Natural killer cell (primary cell): ENCODE measurements around the gene CDC42SE1. TPM values are rescaled to one million over a fixed set of nuclear protein-coding genes. Genes with fewer than 3 reads are reported as not detected.

ENCODE experiments used
- ATAC-seq, 3 donors: fragments of 150-1000 bp in 2 of 3; fragments of 200-7000 bp in 1 of 3; cut with Tn5 transposase; 1 replicate in 1 of 3; 2 replicates in 2 of 3; pipeline ENCODE4 v1.10.0; 2021; ENCODE audit warnings: mild to moderate bottlenecking in 2 of 3, moderate library complexity in 2 of 3
- DNase-seq, 2 donors: peaks; one replicate each; pipeline versions ENCODE4 v3.0.0 to v3.0.0-alpha.2; 2013 to 2021; ENCODE audit warnings: mixed read lengths in 1 of 2
- H3K27ac ChIP-seq: one replicate; pipeline ENCODE4 v1.5.1; 2013; ENCODE audit warnings: mild to moderate bottlenecking, low read length
- H3K27me3 ChIP-seq: one replicate; pipeline ENCODE4 v1.6.1; 2013; ENCODE audit warnings: low read length; ENCODE audit not compliant: control insufficient read depth, insufficient read depth
- H3K36me3 ChIP-seq: one replicate; pipeline ENCODE4 v1.6.1; 2013; ENCODE audit warnings: low read length; ENCODE audit not compliant: control insufficient read depth, insufficient read depth
- H3K4me1 ChIP-seq: one replicate; pipeline ENCODE4 v1.6.1; 2013; ENCODE audit warnings: low read length; ENCODE audit not compliant: control insufficient read depth, insufficient read depth
- H3K4me3 ChIP-seq: one replicate; pipeline ENCODE4 v1.5.1; 2013; ENCODE audit warnings: low read length
- H3K9me3 ChIP-seq: one replicate; pipeline ENCODE4 v1.6.1; 2013; ENCODE audit warnings: low read length; ENCODE audit not compliant: control insufficient read depth, insufficient read depth
- H3K27ac Mint-ChIP-seq, 2 donors: one replicate each; pipeline ENCODE4 v1.8.0; 2022; ENCODE audit warnings: mild to moderate bottlenecking in 2 of 2, mixed read lengths in 2 of 2, moderate library complexity in 1 of 2
- H3K27me3 Mint-ChIP-seq, 2 donors: one replicate each; pipeline ENCODE4 v1.8.0; 2022; ENCODE audit warnings: low read depth in 2 of 2, mixed read lengths in 2 of 2
- H3K36me3 Mint-ChIP-seq: one replicate; pipeline ENCODE4 v1.8.0; 2022; ENCODE audit warnings: mixed read lengths
- H3K4me1 Mint-ChIP-seq, 2 donors: one replicate each; pipeline ENCODE4 v1.8.0; 2022; ENCODE audit warnings: mixed read lengths in 2 of 2
- H3K4me3 Mint-ChIP-seq: one replicate; pipeline ENCODE4 v1.8.0; 2022; ENCODE audit warnings: mild to moderate bottlenecking, moderate library complexity, mixed read lengths
- H3K9me3 Mint-ChIP-seq, 2 donors: one replicate each; pipeline ENCODE4 v1.8.0; 2022; ENCODE audit warnings: mixed read lengths in 2 of 2
- WGBS: methylation state at CpG from one replicate; pipeline ENCODE4 v1.1.7; 2013; ENCODE audit warnings: missing lambda C conversion rate; ENCODE audit not compliant: insufficient coverage; 5-methylcytosine and 5-hydroxymethylcytosine counted together
- intact Hi-C: fragments of 100-400 bp; cut with micrococcal nuclease; formaldehyde crosslinking; loops from one replicate; pipeline ENCODE4 v1.14.2; 2022
- total RNA-seq, 4 donors: library from RNA; stranded (reverse); fragments of 120-200 nt in 1 of 4; gene quantifications; one replicate each; pipeline versions ENCODE4 v1.2.3 to v1.2.4, GENCODE V29; 2013 to 2022
- TF ChIP-seq, protein P1 (sequence below): fragments of 200-600 bp; IDR thresholded peaks from one replicate; pipeline ENCODE4 v1.8.0; 2022; ENCODE audit warnings: antibody characterized with exemption

The CDC42SE1 gene
- total RNA-seq, 3 donors from 2014 or later (not counting 1 experiment from before 2014, with no cell fraction given) = 555 to 792 (median 752) TPM

DNA sequence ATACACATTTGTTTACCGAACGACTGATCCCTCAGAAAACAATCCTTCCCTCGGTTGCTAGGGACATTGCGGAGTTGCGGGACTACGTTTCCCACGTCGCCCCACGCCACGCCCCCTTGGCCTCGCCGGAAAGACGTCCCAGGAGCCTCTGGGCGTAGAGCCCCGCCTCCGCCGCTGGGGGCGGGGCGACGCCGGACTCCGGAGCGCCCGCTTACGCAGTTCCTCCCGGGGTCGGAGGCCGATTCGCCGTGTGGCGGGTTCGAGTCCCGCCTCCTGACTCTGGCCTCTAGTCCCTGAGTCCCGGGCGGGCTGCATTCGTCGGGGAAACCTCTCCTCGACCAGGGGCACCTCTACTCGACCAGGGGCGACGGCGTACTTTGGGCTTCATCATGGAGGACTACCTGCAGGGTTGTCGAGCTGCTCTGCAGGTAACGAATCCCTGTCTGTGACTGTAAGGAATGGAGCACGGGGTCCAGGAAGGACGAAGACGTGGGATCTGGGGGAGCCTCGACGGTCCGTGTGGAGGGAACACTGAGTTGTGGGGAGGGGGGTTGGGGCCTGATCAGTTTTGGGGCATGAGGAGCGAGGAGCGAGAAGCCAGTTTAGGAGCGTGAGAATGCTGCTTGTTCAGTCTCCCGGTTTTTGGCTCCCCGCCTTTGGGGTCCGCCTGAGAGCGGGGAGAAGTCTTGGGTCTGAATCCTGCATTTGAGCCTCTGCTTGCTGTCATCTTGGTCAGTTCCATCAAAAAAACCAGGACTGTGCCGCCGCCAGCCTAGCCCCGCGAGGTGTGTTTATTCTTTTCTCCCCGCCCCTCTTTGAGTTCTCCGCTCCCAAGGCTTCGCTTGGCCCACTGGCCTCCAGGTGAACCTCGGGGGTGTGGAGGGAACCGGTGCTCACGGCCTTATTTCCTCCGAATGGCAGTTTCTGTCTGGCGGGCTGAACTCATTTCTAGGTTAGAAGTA is 50.9 kb downstream of the CDC42SE1 start, which contains the start of gene PRUNE1:
PRUNE1 (plus strand) TSS at position 206 of the 962 bp plus-strand sequence; CDS start at position 390, 184 bp downstream.
- H3K4me1 ChIP-seq = peaks cover 48% of the 10 kb centered on the region
- peak within 1 kb of the TSS; percentile 95 for H3K27ac ChIP-seq
- ATAC-seq (peak; percentile 87 to 97 (median 93)), DNase-seq (peak; percentile 96 to 99)
- H3K4me1 Mint-ChIP-seq = peaks cover 53 to 61% of the 10 kb centered on the region in 2 donors
- H3K27me3 ChIP-seq = no peaks in the 10 kb centered on the region
- no peaks in the 10 kb centered on the region for H3K9me3 ChIP-seq
- no peaks in the 10 kb centered on the region for H3K27me3 Mint-ChIP-seq
- TF ChIP-seq, protein P1, sequence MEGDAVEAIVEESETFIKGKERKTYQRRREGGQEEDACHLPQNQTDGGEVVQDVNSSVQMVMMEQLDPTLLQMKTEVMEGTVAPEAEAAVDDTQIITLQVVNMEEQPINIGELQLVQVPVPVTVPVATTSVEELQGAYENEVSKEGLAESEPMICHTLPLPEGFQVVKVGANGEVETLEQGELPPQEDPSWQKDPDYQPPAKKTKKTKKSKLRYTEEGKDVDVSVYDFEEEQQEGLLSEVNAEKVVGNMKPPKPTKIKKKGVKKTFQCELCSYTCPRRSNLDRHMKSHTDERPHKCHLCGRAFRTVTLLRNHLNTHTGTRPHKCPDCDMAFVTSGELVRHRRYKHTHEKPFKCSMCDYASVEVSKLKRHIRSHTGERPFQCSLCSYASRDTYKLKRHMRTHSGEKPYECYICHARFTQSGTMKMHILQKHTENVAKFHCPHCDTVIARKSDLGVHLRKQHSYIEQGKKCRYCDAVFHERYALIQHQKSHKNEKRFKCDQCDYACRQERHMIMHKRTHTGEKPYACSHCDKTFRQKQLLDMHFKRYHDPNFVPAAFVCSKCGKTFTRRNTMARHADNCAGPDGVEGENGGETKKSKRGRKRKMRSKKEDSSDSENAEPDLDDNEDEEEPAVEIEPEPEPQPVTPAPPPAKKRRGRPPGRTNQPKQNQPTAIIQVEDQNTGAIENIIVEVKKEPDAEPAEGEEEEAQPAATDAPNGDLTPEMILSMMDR = no peak
- peak within 1 kb of the TSS; percentile 95 to 96 for H3K27ac Mint-ChIP-seq
- peak within 1 kb of the TSS; percentile 73 for H3K4me3 ChIP-seq
- H3K36me3 Mint-ChIP-seq = no peaks in the 10 kb centered on the region
- under 1% methylated on average over 69 of the region's 69 CpGs for WGBS
- H3K9me3 Mint-ChIP-seq = no peaks in the 10 kb centered on the region
- H3K4me3 Mint-ChIP-seq = peak within 1 kb of the TSS; percentile 94
- intact Hi-C loops = loop anchor here (1.0 to 2.0 kb wide), 2 partner anchors 40 to 51 kb away; partner anchors contain the start of gene CDC42SE1
- H3K36me3 ChIP-seq = peaks cover 3% of the 10 kb centered on the region

GRCh38 chr1:151007853-151008243 is 51.6 kb downstream of the CDC42SE1 start:
- no peaks in the 10 kb centered on the region for H3K9me3 Mint-ChIP-seq
- peak overlapping the region; percentile 95 to 96 for H3K27ac Mint-ChIP-seq
- 21% methylated on average over 4 of the region's 4 CpGs for WGBS
- Histone ChIP-seq H3K9me3 (no peaks in the 10 kb centered on the region), H3K27ac (peak overlapping the region; percentile 95), H3K36me3 (no peaks in the 10 kb centered on the region), H3K27me3 (no peaks in the 10 kb centered on the region), H3K4me1 (peaks cover 55% of the 10 kb centered on the region), H3K4me3 (peak overlapping the region; percentile 73)
- no peak for ATAC-seq
- TF ChIP-seq, protein P1 = no peak
- intact Hi-C loops = loop anchor here (1.0 to 2.0 kb wide), 2 partner anchors 41 to 51 kb away; partner anchors contain the start of gene CDC42SE1
- no peaks in the 10 kb centered on the region for H3K27me3 Mint-ChIP-seq
- H3K4me3 Mint-ChIP-seq = peak overlapping the region; percentile 94
- H3K36me3 Mint-ChIP-seq = no peaks in the 10 kb centered on the region
- peaks cover 53 to 65% of the 10 kb centered on the region in 2 donors for H3K4me1 Mint-ChIP-seq
- DNase-seq = no peak

DNA sequence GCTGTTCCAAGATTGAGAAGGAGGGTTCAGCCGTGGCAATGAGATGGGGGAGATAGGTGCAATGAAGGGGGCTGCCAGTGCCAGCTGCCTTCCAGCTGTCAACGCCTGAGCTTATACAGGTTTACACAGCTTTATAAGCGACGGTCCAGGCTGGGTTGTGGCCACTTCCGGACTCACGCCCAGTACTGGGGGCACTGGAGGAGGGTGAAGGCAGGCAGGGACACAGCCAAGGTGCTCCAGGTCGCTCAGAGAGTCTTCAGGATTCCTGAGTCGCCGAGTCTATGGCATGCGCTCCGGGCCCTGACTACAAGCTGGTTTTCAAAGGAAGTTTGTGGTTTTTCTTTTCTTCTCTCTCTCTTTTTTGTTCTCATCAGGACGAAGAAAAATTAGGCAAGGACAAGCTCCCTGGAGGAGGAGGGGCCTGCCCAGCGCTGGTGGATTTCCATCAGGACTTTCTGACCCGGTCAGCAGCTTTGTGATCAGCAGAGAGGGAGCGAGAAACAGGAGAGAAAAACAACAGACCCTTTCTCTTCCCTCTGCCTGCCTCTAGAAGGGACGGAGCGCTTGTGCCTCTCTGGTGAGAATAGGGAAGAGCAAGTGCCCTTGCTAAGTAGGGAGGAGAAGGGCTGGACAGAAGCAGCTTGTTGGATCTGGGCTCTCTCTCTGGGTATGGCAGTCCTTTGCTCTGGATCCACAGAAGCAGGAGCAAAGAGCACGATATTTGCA is 52.9 kb downstream of the CDC42SE1 start, which contains the start of gene MINDY1:
MINDY1 (minus strand) TSS at position 576 of the 726 bp plus-strand sequence. CDS start 4,285 bp downstream, outside the sequence.
- intact Hi-C loops = no loop called here
- 9% methylated on average over 17 of the region's 18 CpGs for WGBS
- H3K27ac Mint-ChIP-seq = peak within 1 kb of the TSS; percentile 95 to 96
- H3K36me3 Mint-ChIP-seq = no peaks in the 10 kb centered on the region
- peaks cover 63% of the 10 kb centered on the region for H3K4me1 ChIP-seq
- peak within 1 kb of the TSS; percentile 94 for H3K4me3 Mint-ChIP-seq
- H3K27ac ChIP-seq = peak within 1 kb of the TSS; percentile 95
- peaks cover 52 to 65% of the 10 kb centered on the region in 2 donors for H3K4me1 Mint-ChIP-seq
- TF ChIP-seq, protein P1 = no peak
- H3K36me3 ChIP-seq = no peaks in the 10 kb centered on the region
- H3K9me3 ChIP-seq = no peaks in the 10 kb centered on the region
- no peaks in the 10 kb centered on the region for H3K9me3 Mint-ChIP-seq
- no peaks in the 10 kb centered on the region for H3K27me3 ChIP-seq
- H3K4me3 ChIP-seq = peak within 1 kb of the TSS; percentile 51
- DNase-seq (peak; percentile 26 to 63), ATAC-seq (peak in 2 of 3 donors; percentile 3 to 36)
- no peaks in the 10 kb centered on the region for H3K27me3 Mint-ChIP-seq
